DMS153 (cell line): ENCODE data around the gene PPP1R9B.

Source experiments
- DNase-seq: peaks from one replicate; lab custom pipeline; 2025; lab: John Stamatoyannopoulos, UW

The PPP1R9B gene

GRCh38 chr17:50141026-50141744, 9.3 kb downstream of the PPP1R9B start:
- no peak for DNase-seq

- DNase-seq = peak; percentile 35
These were observed 10.3 kb downstream of the PPP1R9B start for GRCh38 chr17:50139950-50140885.

GRCh38 chr17:50139185-50139783, 11.2 kb downstream of the PPP1R9B start:
- DNase-seq = no peak

GRCh38 chr17:50137042-50137441, 13.4 kb downstream of the PPP1R9B start:
- no peak for DNase-seq

DNA sequence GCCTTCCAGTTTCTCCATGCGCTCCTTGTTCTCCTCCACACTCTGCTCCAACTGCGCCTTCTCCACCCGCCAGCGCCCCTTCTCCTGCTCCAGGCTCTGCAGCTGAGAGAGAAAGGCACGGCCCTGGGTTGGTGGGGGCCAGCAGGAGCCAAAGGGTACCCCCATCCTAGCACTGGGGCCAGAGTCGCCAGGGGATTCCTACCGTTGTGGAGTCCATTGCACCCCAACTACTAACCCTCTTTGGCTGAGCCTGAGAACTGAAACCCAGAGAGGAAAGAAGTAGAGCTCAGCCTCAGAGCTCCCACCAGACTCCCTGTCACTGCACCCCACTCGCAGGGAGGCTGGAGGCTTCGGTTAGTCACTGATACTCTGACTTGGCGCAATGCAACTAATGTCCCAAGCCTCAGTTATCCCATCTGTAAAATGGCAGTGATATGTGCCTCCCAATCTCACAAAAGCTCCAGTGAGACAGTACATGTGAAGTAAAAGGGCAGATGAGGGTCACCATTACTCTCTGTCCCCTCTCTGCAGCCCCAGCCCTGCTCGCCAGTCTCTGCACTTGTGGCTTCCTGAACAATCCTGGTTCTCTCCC, 14.3 kb downstream of the PPP1R9B start:
- no peak for DNase-seq

DNA sequence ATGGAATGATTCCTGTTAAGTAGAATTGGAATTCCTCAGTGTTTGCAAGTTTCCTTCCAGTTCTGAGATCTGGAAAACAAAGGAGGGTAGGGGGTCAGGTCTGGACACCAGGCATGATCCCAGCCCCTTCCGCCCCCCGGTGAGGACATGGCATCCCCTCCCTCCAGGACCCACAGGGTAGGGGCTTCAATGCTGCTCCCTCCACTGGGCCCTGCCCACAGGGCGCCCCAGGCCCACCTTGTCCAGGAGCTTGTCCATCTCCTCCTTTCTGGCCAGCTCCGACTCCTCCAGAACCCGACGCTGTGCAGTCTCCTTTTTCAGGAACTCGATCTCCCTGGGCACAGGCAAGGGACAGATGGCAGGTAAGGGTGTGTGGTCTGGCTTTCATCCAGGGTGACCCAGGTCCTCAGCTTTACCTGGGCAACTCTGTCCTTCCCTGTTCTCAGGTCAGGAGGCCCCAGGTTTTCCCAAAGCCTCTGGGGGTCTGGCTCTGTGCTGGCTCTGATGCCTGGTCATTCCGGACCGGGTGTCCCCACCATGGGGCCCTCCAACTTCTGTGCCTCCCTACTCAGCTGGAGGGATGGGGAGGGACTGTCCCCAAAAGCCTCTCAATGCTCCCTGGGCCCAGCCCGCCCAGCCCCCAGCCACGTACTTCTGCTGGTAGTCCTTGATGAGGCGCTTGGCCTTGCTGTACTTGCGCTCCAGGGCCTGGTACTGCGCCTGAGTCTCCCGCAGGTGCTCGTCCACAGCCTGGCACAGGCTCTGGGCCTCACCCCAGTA, 15.0 kb downstream of the PPP1R9B start:
- DNase-seq = no peak

- DNase-seq = no peak
These were observed 16.0 kb downstream of the PPP1R9B start for GRCh38 chr17:50134206-50135110.

DNA sequence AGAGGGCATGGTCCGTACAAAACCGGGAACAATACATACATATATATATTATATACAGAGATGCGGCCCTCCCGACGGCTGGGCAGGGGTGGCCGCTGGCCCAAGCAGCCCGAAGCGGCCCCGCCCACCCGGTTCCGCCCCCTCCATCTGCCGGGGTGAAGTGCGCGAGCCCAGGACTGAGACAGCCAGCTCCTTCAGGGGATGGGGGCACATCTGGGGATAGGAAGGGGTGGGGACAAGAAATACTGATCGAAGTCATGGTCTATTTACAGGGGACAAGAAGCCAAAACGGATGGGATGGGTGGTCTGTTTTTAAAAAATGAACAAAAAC, 16.7 kb downstream of the PPP1R9B start:
- no peak for DNase-seq

DNA sequence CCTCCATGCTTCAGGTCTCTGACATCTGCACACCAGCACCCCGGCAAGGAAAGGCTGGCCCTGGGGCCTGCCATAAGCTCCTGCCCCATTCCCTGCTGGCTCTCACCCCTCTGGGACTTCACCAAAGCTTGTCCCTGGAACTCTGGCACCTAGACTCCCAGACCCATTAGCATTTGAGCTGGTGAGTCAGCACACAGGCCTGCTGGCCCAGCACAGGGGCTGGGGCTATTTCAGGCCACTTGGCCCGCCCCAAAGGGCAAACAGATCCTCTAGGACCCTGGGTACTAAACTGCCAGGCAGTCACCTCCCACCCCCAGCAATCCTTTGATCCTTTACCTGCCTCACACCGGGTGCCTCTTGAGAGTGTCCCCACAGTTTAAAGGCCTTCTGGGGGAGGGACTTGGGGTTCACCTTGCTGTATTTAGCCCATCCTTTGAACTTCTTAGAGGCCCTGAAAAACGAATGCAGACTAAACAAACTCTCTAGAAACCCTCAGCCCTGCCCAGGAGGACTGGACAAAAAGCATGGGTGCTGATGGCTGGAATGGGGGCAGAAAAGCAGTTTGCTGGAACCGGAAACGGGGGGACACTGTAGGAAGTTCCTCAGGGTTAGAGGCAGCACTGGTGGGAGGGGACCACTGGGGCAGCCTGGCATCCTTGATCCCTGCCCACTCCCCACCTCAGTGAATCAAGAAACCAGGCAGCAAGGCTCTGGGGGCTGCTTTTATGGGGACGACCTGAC, 17.3 kb downstream of the PPP1R9B start:
- no peak for DNase-seq

DNA sequence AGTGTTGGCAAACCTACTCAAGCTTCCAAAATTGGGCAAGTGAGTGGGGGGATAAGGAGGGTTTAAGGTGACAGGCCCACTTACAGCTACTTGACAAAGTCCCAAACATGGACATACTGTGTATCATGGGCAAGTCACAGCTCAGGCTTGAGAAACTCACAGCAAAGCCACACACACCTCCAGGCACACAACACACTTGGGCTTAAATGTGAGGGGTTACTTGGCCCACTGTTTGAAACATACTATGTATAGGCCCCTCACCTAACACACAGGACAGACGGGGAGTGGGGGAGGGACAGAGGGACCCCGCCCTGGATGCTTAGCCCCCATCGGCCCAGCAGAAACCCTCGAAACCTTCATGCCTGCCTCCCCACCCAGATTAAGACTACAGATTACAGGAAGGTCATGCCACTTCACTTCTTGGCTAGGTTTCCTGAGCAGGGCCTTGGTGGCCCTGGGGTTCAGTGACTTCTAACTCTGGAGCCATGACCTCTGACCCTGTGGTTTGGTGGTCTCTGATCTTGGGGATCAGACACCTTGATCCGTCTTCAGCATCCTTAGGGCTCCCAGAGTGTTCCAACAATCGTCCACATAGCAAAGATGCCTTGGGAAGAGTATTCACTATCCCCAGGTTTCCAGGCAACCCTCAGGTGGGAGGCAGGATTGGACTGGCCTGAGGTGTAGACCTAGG, 18.2 kb downstream of the PPP1R9B start:
- DNase-seq = no peak

DNA sequence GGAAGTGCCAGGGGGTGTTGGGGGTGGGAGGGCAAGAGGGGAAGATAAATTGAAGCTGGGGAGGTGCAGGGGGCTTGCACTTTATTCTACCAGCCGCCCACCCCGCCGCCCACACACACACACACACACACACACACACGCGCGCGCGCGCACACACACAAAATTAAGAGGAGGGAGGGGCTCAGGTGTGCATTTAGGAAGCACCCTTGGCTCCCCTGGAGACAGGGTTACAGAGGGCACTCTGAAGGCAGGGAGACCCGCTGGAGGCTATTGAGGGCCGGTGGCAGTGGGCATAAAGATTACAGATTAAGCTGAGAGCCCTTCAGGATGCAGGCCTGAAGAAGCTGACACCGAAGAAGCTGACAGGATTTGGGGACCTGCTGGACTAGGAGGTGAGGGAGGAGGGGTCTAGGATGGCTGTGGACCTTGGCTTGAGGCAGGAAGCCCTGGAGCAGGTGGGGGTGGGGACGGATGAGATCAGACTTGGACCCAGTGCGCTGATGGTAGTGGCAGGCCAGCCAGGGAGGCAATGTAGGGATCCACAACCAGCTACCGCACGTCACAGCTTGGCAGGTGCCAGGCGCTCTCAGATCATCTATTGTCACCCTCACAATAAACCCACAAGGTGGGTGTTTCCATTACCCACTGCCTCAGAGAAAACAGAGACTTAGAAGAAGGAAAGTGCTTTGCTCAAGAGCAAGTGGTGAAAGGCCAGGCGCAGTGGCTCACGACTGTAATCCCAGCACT, 19.7 kb downstream of the PPP1R9B start:
- DNase-seq = peak; percentile 38

DNA sequence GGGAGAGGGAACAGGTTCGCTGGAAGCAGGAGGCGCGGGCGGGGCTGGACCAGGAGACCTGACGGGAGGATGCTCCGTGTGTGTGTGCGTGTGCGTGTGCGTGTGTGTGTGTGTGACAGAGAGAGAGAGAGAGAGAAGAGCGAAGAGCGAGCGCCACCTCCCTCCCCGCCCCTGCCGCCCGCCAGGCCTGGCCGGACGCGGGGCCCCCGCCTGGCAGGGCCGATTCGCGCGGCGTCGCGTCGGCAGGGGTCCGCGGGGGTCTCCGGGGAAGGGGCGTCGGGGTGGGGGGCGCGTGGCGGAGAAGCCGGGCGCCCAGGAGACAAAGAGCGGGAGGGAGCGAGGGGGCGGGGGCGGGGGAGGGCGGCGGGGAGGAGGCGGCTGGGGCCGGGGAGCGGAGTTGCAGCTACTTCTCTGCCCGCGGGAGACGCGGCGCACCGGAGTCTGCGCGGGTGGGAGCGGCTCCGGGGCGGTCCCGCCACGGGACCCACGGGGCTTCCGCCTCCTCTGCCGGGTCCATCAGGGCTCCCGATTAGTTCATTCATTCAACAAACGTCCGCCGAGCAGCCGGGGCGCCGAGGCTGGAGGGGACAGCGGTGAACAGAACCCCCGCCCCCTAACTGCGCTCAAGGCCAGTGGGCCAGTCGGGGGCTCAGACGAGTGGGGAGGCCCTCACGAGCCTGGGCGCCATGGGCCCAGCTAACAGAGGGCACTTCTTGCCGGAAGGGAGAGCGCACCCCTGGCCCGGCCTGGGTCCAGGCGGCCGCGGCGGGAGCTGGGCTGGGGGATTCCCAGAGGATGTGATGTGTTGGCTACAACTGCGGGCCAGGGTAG, 20.5 kb downstream of the PPP1R9B start, which contains the start of gene SAMD14:
SAMD14 (minus strand) TSS at position 433 of the 831 bp plus-strand sequence. CDS start 5,201 bp downstream, outside the sequence.
- DNase-seq = no peak

GRCh38 chr17:50129353-50129727, 21.1 kb downstream of the PPP1R9B start:
- DNase-seq = no peak

- no peak for DNase-seq
These were observed 21.8 kb downstream of the PPP1R9B start for GRCh38 chr17:50128441-50129352.

- no peak for DNase-seq
These were observed 22.6 kb downstream of the PPP1R9B start for GRCh38 chr17:50127697-50128361.

GRCh38 chr17:50125420-50125997, 25.0 kb downstream of the PPP1R9B start:
- no peak for DNase-seq
